NCI-H2196 (cell line): ENCODE results near the gene KIF1A.

ENCODE experiments used
- DNase-seq: peaks from one replicate; lab custom pipeline; 2025; ENCODE audit not compliant: unreplicated experiment; lab: John Stamatoyannopoulos, UW

The KIF1A gene

DNA sequence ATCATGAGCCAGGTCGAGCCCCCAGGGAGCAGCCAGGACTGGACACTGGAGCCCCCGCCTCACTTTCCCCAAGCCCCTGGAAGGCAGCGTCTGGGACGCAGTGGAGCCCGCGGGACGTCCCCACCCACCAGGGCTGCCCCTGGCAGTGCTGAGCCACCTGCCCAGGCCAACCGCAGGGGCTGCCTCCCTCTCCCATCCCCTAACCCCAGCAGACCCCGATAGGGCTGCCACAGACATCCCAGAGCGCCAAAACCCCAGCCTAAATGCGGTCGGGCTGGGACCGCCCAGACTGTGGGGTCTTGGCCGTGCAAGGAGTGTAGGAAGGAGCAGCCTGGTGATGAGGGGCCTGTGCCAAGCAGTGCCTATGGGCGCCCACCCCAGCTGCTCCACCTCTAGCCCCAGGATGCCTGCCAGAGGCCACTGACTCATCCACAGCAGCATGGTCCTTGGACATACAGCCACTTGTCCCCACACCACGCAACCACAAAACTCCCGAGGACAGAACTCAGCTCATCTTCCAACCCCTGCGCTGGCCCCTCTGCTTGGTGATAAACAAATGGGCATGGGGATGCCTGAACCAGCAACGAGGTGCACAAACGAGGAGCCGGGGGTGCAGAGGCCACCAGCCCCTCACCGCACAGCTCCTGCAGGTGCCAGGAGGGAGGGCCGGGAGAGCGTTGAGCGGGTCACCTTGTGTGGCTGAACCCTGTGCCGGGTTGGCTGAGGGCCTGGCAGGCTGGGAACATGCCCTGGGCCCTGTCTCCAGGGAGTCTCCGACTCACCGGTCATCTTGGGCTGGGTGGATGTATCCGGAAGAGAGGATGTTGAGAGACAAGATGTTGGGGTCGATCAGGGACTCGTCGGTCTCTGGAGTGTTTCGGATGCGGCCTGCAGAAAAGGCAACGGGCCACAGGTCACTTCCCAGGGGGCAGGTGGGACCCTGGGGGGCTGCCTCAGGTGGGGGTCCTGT lies 83.5 kb downstream of the KIF1A start:
- DNase-seq = no peak

DNA sequence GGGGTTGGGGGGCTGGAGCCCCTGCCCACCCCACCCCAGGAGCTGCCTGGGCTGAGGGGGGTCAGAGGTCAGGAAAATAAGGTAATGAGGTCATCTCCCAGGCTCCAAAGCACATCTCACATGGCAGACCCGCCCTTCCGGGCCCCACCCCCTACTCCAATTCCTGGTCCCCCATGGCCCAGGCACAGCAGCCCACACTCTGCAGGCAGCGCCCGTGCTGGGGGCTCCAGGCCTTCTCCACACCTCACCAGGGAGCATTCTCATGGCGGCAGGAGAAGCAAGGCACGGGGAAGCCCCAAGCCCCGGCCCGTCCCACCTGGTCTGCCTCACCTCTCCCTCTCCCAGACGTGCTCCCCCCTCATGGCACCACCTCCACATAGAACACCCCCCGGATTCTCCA lies 84.5 kb downstream of the KIF1A start:
- DNase-seq = no peak

DNA sequence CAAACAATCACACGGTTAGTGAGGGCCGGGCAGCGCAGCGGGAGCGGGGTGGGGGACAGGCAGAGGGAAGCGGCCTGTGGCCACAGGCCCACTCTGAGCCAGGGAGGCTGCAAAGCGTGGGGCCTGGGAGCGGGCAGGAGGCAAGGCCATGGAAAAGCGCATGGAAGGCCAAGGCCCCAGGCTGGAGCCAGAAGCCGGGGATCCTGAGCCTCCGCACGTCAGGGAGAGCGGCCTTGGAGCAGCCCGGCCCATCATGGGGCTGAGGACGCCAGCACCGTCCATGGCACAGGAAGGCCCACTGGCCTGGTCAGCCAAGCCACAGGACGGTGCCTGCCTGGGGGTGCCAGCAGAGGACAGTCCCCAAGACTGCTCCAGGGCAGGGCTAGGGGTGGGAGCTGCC lies 85.3 kb downstream of the KIF1A start:
- DNase-seq = no peak

DNA sequence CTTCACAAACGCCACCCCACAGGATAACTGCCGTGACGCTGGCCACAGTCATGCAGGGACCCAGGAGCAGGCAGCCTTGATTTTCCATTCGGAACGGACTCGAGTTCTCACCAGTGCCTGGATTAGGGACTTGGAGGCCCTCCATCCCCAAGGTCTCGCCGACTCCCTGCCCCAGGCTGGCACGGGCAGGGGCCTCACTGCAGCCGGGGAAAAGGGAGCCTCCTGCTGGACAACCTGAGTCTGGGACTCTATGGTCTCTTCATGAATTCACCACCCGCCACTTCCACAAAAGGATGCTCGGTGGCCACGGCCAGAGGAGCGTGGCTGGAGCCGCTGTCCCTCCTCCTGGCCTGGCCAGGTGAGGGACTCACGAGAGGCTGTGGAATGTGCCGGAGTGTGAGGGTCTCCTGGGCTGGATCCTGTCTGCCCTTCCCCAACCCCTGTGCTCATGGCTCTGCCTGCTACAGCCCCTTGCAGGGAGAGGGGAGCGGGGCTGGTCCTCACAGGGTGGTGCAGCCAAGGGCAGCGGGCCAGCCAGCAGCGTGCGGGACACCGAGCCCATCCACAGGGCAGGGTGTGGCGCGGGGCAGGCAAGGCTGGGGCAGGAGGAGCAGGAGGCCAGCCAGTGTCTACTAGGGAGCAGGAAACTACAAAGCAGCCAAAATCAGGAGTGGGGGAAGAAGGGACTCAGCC lies 86.1 kb downstream of the KIF1A start:
- no peak for DNase-seq

DNA sequence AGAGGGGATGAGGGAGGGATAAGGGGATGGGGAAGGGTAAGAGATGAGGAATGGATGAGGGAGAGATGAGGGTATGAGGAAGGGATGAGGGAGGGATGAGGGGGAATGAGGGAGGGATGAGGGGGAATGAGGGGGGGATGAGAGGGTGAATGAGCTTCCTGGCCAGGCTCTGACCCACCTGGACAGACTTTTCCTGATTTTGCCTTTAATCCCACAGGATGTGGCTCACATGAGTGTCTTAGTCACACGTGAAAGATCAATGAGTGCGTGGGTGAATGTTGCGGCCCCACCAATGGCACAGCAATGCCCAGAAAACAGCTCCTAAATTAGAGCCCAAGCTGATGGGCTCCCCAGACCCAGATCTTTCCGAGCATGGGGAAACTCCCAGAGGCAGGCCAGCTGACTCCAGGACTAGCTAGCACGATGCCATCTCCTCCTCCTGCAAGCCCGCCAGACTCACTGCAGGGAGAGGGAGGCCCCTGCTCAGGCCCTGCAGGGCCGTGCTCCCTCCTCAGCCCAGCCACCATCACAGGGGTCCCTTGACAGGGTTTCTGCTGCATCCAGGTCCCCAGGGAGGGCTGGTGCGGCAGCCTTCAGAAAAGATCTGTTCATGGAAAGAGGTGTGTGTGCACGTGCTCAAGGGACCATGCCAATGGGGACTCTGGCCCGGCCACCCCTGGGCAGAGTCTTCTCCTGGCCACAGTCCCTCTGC lies 87.0 kb downstream of the KIF1A start:
- DNase-seq = no peak

DNA sequence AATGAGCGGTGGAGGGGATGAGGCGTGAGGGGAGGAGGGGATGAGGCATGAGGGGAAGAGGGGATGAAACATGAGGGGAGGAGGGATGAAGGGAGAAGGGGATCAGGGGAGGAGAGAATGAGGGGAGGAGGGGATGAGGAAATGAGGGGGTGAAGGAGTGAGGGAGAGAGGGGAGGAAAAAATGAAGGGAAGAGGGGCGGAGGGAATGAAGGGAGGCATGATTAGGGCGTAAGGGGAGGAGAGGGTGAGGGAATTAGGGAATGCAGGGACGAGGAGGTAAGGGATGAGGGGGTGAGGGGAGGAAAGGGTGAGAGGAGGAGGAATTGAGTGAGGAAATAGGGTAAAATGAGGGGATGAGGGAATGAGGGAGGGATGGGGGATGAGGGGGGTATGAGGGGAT lies 87.8 kb downstream of the KIF1A start:
- DNase-seq = no peak

DNA sequence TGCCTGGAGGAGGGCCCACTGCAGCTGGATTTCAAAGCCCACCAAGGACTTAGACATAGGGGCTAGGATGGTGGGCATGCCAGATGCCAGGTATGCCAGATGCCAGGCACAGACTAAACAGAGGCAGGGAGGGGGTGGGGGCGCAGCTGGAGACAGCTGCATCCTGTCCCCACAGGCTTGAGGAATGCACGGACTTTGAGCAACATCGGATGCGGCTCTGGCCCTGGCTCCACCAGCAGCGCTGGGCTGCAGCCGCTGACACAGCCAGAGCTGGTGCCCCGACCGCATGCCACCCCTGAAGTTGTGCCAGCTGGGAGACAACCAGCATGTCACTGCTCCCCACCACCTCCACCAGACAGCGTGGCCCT lies 88.9 kb downstream of the KIF1A start:
- no peak for DNase-seq

DNA sequence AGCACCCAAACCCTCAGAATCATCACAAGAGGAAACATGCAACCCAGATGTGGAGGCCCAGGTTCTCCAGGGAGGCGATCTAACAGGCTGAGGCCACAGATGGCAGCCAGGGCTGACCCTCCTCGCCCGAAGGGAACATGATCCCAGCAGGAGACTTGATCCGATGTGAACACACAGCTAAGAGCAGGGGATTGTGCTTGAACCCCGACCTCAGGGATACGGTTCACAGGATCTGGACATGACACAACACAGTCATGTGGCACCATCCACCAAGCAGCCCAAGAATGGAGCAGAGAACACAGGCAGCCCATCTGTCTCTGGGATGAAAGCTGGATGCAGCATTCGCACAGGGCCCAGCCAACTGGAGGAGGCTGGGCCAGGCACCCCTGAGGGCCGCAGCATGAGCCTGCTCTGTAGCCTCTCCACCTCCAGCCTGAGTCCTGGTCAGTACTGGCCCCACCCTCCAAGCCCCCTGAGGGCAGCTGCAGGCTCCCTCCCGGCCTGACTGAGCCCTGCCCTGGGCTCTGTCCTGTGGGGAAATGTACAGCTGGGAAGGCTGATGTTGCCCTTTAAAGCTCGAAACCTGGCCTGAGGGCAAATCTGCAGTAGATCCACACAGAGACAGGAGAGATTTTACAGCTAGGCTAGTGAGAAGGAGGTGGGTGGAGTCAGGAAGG lies 89.4 kb downstream of the KIF1A start:
- DNase-seq = no peak

DNA sequence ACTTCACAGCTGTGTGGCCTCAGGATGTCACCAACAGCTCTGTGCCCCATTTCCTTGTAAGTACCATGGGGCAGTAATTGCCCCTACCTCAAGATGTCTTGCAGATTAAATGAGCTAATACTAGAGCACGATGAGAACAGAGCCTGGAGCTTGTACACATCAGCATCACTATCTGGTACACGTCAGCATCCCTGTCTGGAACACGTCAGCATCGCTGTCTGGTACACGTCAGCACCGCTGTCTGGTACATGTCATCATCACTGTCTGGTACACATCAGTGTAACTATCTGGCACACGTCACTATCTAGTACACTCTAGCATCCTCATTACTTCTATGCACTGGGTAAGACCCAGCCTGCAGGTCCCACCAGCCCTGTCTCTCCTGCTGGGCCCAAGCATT lies 91.2 kb downstream of the KIF1A start:
- DNase-seq = no peak

DNA sequence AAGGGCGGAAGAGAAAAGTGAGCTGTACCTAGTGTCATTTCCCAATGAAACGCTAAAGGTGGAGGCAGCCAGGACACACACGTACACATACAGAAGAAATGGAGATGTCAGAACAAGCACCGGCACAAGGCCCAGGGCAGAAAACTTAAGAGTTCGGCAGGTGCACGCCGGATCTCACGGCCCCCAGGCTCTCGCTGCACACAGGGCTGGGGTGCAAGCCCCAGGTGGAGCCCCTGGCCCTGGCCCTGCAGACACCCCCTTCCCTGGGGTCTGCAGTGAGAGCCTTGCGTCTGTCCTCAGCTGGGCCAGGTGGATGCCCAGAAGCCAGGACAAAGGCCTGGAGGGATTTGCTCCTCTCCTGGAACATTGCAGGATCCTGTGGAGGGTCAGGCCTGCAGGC lies 91.7 kb downstream of the KIF1A start:
- no peak for DNase-seq

DNA sequence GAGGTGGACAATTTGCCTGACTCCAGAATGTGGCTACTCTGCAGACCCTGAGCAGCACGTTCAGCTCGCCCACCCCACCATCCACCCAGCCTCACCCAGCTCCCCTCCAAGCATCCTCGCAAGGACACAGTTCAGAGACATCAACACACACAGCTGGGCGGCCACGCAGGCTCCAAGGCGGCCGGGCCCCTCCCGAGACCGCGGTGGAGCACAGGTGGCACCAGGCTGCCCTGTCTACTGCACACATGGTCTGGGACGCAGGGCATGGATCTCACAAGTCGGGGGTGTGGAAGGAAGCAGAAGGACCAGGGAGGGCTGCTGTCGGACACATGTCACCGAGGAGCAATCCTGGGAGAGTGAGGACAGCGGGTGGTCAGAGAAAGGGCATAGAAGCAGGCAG lies 92.1 kb downstream of the KIF1A start:
- DNase-seq = no peak

DNA sequence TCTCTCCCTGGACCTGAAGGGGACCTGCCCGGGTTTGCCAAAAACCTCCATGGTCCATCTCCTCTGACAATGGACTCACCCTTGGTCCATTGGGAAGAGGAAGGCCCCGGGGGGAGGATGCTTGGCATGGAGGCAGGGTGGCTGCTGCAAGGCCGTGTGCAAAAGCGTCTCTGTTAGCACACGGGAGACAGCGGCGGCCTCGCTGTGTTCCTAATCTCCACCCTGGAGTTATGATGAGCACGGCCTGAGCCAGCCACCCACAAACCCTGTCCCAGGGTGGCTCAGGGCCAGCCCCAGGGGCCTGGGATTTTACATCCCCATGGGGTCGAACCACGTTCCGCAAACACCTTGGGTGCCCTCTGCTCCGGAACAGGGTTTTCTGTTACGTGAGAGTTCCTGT lies 92.6 kb downstream of the KIF1A start:
- no peak for DNase-seq

DNA sequence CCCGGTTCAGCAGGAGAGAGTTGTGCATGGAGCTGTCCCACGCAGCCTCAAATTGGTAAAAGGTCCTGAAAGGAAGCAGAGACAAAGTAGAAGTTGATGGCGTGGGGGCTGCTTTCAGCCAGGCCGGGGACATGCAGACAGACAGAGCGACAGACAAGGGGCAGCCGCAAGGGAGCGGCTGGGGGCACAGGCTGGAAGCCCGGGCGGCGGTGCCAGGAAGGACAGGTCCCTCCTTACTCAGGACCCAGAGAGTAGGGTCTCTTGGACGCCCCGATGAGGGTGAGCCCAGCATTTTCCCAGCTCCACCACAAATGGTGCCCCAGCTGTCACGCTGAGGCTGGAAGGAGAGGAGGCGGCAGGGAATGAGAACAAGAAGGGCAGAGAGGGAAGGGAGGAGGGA lies 93.1 kb downstream of the KIF1A start:
- no peak for DNase-seq

DNA sequence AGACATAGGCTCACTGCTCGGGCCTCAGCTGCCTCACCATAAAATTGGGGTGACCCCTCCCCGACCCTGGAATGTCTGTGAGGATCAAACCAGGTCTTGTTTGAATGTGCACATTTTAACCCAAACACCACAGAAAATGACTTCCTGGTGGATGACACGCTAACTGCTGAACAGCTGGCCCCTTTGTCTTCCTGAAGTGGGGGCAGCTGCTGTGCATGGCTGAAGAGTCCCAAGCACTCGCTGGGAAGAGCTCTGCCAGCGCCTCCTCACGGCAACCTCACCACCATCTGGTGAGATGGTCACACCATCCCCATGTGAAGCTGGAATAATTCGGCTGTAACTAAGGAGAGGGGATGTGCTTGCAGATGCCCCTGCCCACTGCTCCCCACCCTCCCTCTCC lies 94.3 kb downstream of the KIF1A start:
- peak; percentile 56 for DNase-seq

DNA sequence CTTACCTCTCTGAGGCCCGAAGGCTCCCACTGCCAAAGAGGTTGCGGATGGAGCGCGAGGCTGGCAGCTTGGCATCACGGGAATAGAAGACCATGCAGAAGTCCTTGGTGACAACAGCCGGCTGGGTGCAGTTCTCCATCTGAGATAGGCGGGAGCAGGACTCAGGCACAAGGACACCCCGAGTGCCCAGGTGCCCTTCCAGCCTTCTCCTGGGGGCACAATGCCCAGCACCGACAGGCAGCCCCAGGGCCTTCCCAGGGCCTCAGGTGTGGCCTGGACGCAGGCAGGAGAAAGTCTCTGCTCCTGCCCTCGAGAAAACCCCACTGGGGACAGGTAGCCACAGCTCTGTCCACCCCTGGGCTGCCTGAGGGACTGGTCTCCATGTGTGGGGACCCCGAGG lies 94.8 kb downstream of the KIF1A start:
- no peak for DNase-seq

DNA sequence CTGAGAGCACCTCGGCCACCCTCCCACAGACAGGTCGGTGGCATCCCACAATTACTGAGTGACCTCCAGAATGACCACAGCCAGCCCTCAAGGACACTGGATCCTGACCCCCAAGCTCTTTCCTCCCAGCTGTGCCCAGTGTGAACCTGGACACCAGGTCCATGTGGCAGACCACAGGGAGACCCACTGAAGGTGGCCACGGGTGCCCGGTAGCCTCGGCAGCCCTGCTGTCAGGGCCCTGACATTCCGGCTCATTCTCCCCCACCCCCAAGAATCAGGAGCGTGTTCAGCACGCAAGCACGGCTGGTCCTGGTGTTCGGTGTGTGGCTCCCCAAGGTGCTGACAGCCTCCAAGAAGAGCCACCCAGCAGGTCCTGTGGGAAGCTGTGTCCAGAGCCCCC lies 95.6 kb downstream of the KIF1A start:
- no peak for DNase-seq

DNA sequence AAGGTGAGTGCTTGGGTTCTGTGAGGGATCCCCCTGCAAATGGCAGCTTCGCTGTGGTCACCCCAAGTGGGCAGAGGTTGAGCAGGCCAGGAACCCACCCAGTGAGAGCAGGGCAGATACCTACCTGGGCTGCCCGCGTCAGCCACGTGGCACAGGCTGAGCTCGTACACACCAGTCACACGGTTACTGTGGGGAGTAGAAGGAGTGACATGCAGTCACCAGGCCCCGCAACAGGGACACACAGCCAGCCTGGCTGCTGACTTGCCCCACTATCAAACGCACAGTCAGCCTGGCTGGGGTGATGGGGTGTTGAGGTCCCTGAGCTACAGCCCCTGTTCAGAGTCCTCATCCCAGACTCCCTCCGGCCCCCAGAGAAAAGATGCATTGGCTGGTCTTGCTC lies 96.2 kb downstream of the KIF1A start:
- DNase-seq = no peak

DNA sequence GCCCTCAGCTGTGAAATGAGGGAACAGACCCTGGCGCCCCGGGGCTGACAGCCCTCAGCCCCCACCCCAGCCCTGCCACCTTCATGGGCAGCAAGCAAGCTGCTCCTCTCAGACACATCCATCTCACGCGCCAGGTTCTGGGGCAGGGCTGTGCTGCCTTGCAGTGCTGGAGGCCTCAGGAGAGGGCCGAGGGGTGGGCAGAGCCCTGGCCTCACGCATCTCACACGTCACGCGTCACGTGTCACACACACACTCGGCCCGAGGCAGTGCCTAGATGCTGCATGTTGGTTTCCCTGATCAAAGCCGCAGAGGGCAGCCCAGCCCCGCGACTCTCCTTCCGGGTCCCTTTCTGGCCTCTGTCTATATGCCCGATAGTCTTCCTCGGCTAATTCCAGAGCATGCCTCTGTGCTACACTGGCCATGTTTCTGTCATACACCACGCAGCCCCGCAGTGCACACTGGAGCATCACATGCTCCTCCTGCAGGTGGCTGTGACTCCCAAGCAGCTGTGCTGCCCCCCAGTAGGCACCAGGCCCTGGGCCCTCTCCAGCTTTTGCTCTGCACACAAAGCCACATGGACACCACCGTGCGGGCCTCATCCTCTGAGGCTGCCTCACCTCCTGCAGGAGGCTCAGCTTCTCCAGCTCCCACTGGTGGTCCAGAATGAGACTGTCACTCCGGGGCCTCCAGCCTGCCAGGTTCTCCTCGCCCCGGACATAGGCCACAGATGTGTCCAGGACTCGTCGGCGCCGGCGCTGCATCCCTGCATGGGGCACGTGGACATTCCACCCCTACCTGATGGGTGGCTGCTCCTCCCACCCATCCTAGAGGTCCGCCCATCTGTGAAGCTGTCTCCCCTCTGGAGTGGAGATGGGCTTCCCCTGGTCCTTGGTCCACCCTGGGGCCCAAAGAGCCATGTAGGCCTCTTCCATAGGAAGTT lies 97.0 kb downstream of the KIF1A start:
- DNase-seq = no peak

DNA sequence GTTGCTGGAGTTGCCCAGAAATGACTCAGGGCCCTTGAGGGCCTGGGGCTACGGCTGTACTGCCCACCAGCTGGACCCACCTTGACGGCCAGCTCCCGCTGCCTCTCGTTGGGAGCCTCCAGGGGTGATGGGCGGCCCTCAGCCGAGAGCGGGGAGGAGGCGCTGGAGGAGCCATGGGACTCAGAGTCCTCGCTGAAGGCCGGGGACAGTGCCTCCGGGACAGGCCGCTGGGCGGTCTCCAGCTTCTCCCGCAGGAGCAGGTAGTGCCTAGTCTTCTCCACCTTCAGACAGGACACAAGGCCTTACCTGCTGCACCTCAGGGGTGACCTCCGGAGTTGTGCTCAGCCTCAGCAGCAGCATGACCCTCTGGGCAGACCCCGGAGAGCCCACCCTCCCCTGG lies 97.6 kb downstream of the KIF1A start:
- no peak for DNase-seq

DNA sequence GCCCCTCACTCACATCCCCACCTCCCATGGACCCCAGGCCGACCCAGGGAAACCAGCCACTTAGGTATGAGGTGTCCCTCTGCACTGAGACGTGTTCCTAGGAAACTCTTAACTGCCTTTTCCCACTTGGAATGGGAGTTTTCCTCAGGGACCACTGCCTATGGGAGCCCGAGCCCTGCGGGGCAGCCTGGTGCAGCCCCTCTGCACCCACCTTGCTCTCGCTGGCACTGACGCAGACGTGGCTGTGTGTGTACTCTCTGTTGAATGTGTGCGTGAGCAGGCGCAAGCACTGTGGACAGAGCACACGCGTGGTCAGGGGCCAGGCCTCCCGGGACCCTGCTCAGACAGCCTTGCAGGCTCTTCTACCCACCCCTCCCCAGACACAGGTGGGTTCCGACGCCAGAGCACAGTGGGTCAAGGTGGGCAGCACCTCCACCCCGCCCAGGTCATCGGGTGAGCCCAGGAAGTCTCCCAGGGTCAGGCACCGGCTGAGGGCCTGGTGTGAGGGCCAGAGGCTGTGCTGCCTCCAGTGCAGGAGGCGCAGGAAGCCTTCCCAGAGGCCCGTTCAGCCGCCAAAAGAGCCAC lies 98.3 kb downstream of the KIF1A start:
- DNase-seq = no peak
